H1 (cell line): ENCODE data around the gene BRICD5. TPM values are rescaled to one million over a fixed set of nuclear protein-coding genes. Genes with fewer than 3 reads are reported as not detected.

Experiments
- CTCF ChIA-PET: fragments of 300-600 bp; sonication (Branson Sonifier 250); formaldehyde crosslinking; loops from one replicate; lab custom pipeline; 2021; ENCODE audit not compliant: partially characterized antibody; lab: Charles Lee
- POLR2A ChIA-PET: fragments of 300-600 bp; sonication (Branson Sonifier 250); formaldehyde crosslinking; loops from one replicate; lab custom pipeline; 2021; ENCODE audit warnings: inconsistent platforms; ENCODE audit not compliant: partially characterized antibody; lab: Charles Lee
- DNase-seq, 2 experiments: peaks; one replicate each; pipeline versions ENCODE4 v3.0.0 to v3.0.0-alpha.2; 2010 to 2022; ENCODE audit warnings: low spot score in 2 of 2, low read depth in 1 of 2, mixed read lengths in 1 of 2
- FAIRE-seq: peaks from 2 replicates; lab custom pipeline; 2011; peaks lifted over from hg19 to GRCh38; lab: Jason Lieb, UNC
- H2AFZ ChIP-seq: 2 replicates; pipeline ENCODE4 v1.8.1; 2012; ENCODE audit warnings: low read length, inconsistent platforms
- H2AK5ac ChIP-seq: 2 replicates; pipeline ENCODE4 v1.6.1; 2013; ENCODE audit warnings: low read depth, low read length
- H2BK120ac ChIP-seq: replicated peaks from 2 replicates; pipeline ENCODE3; 2013; ENCODE audit warnings: low read depth, low read length, inconsistent platforms
- H2BK12ac ChIP-seq: 2 replicates; pipeline ENCODE4 v1.6.1; 2013; ENCODE audit warnings: low read depth, low read length
- H2BK15ac ChIP-seq: 2 replicates; pipeline ENCODE4 v1.6.1; 2013; ENCODE audit warnings: low read length
- H2BK20ac ChIP-seq: 2 replicates; pipeline ENCODE4 v1.6.1; 2013; ENCODE audit warnings: low read length
- H2BK5ac ChIP-seq: 2 replicates; pipeline ENCODE4 v1.6.1; 2013; ENCODE audit warnings: low read depth, low read length
- H3K14ac ChIP-seq: 2 replicates; pipeline ENCODE4 v1.6.1; 2013; ENCODE audit warnings: inconsistent platforms; ENCODE audit not compliant: insufficient read length
- H3K18ac ChIP-seq: 2 replicates; pipeline ENCODE4 v1.6.1; 2013; ENCODE audit warnings: low read length; ENCODE audit errors: extremely low read depth
- H3K23ac ChIP-seq: 2 replicates; pipeline ENCODE4 v1.6.1; 2013; ENCODE audit warnings: inconsistent platforms; ENCODE audit not compliant: insufficient read length
- H3K23me2 ChIP-seq: 2 replicates; pipeline ENCODE4 v1.6.1; 2013; ENCODE audit warnings: low read depth, low read length
- H3K27ac ChIP-seq: 2 replicates; pipeline ENCODE4 v1.6.1; 2011; ENCODE audit warnings: low read depth, low read length, inconsistent platforms
- H3K27me3 ChIP-seq, 4 experiments: replicated peaks in 1 of 4; 1 replicate in 1 of 4; 2 replicates in 3 of 4; pipeline versions ENCODE4 v1.6.1 to v1.8.1; 2011 to 2013; ENCODE audit warnings: low read length in 3 of 4, mild to moderate bottlenecking in 3 of 4, inconsistent platforms in 2 of 4, mixed read lengths in 2 of 4, moderate library complexity in 1 of 4; ENCODE audit not compliant: control insufficient read depth in 3 of 4, insufficient read depth in 3 of 4; ENCODE audit errors: extremely low read depth in 1 of 4
- H3K36me3 ChIP-seq, 4 experiments: 2 replicates each; pipeline versions ENCODE4 v1.6.1 to v1.8.1; 2011 to 2013; ENCODE audit warnings: mild to moderate bottlenecking in 4 of 4, low read length in 3 of 4, moderate library complexity in 2 of 4, control low read depth in 1 of 4, inconsistent platforms in 1 of 4; ENCODE audit not compliant: insufficient read depth in 4 of 4, control insufficient read depth in 2 of 4
- H3K4ac ChIP-seq: replicated peaks from 2 replicates; pipeline ENCODE3; 2013; ENCODE audit warnings: low read length, low read depth, mixed read lengths, inconsistent platforms; ENCODE audit not compliant: insufficient read length
- H3K4me1 ChIP-seq, 4 experiments: replicated peaks in 1 of 4; 1 replicate in 1 of 4; 2 replicates in 3 of 4; pipeline versions ENCODE4 v1.6.1 to v1.8.1; 2011 to 2013; ENCODE audit warnings: low read length in 3 of 4, inconsistent platforms in 2 of 4, mixed read lengths in 1 of 4; ENCODE audit not compliant: insufficient read depth in 4 of 4, control insufficient read depth in 3 of 4
- H3K4me2 ChIP-seq, 2 experiments: 2 replicates each; pipeline versions ENCODE4 v1.6.1 to v1.8.1; 2011 to 2013; ENCODE audit warnings: low read depth in 2 of 2, low read length in 2 of 2, control low read depth in 1 of 2, inconsistent platforms in 1 of 2, mild to moderate bottlenecking in 1 of 2; ENCODE audit not compliant: insufficient read depth in 1 of 2
- H3K4me3 ChIP-seq, 4 experiments: fragments of 200-600, 300-600 bp in 1 of 4; sonication (generic), shearing (Covaris generic), sonication (Bioruptor Twin) in 1 of 4; 2 replicates each; pipeline versions ENCODE4 v1.5.1 to v1.8.1; 2011 to 2016; ENCODE audit warnings: low read length in 4 of 4, low read depth in 3 of 4, control low read depth in 2 of 4, inconsistent platforms in 2 of 4, mild to moderate bottlenecking in 2 of 4, mixed read lengths in 1 of 4, moderate library complexity in 1 of 4; ENCODE audit not compliant: insufficient read depth in 2 of 4; ENCODE audit errors: extremely low read depth in 1 of 4
- H3K56ac ChIP-seq: replicated peaks from 2 replicates; pipeline ENCODE3; 2013; ENCODE audit warnings: low read depth, mild to moderate bottlenecking, mixed read lengths, low read length, inconsistent platforms; ENCODE audit not compliant: insufficient read length
- H3K79me1 ChIP-seq: 2 replicates; pipeline ENCODE4 v1.6.1; 2013; ENCODE audit warnings: low read depth, low read length, control low read depth
- H3K79me2 ChIP-seq, 2 experiments: 2 replicates each; pipeline versions ENCODE4 v1.6.1 to v1.8.1; 2012 to 2013; ENCODE audit warnings: low read length in 2 of 2, mild to moderate bottlenecking in 2 of 2, inconsistent platforms in 1 of 2; ENCODE audit not compliant: insufficient read depth in 2 of 2, control insufficient read depth in 1 of 2
- H3K9ac ChIP-seq, 4 experiments: replicated peaks in 1 of 4; 1 replicate in 1 of 4; 2 replicates in 3 of 4; pipeline versions ENCODE4 v1.6.1 to v1.8.1; 2011 to 2013; ENCODE audit warnings: low read depth in 3 of 4, low read length in 3 of 4, control low read depth in 2 of 4, mild to moderate bottlenecking in 2 of 4, moderate library complexity in 2 of 4, inconsistent platforms in 1 of 4; ENCODE audit errors: extremely low read depth in 1 of 4
- H3K9me3 ChIP-seq, 2 experiments: 2 replicates each; pipeline versions ENCODE4 v1.6.1 to v1.8.1; 2012 to 2013; ENCODE audit warnings: mild to moderate bottlenecking in 2 of 2, moderate library complexity in 2 of 2, control low read depth in 1 of 2, inconsistent platforms in 1 of 2, low read depth in 1 of 2, low read length in 1 of 2, mixed read lengths in 1 of 2; ENCODE audit not compliant: insufficient read depth in 2 of 2
- H4K20me1 ChIP-seq, 2 experiments: replicated peaks in 1 of 2; 2 replicates each; pipeline versions ENCODE3 to v1.8.1; 2011 to 2013; ENCODE audit warnings: inconsistent platforms in 2 of 2, low read length in 2 of 2, mild to moderate bottlenecking in 1 of 2; ENCODE audit not compliant: insufficient read depth in 2 of 2, control insufficient read depth in 1 of 2
- H4K5ac ChIP-seq: 2 replicates; pipeline ENCODE4 v1.6.1; 2013; ENCODE audit warnings: low read length, low read depth, mixed read lengths, inconsistent platforms; ENCODE audit not compliant: insufficient read length
- H4K8ac ChIP-seq: 2 replicates; pipeline ENCODE4 v1.8.0; 2013; ENCODE audit warnings: mild to moderate bottlenecking, moderate library complexity, low read length, inconsistent platforms; ENCODE audit not compliant: insufficient read depth; ENCODE audit errors: extremely low read depth
- H4K91ac ChIP-seq: replicated peaks from 2 replicates; pipeline ENCODE3; 2013; ENCODE audit warnings: low read length, mixed read lengths, inconsistent platforms; ENCODE audit not compliant: insufficient read length
- CBX8 ChIP-seq: fragments of 300-800, 300-1000 bp; sonication (generic); IDR thresholded peaks from 2 replicates; pipeline ENCODE4 v1.7.1; 2016; ENCODE audit warnings: low read depth, low read length, borderline replicate concordance
- CEBPB ChIP-seq: IDR thresholded peaks from 2 replicates; pipeline ENCODE4 v1.6.1; 2012; ENCODE audit warnings: low read depth, low read length
- FOSL1 ChIP-seq: IDR thresholded peaks from 2 replicates; pipeline ENCODE4 v1.6.1; 2011; ENCODE audit warnings: mild to moderate bottlenecking, low read depth, low read length, moderate library complexity; ENCODE audit not compliant: insufficient read depth
- GTF2F1 ChIP-seq: IDR thresholded peaks from 2 replicates; pipeline ENCODE4 v1.6.1; 2012; ENCODE audit warnings: low read depth, low read length, improper control_type of control experiment, borderline replicate concordance
- JUN ChIP-seq: IDR thresholded peaks from 2 replicates; pipeline ENCODE4 v1.6.1; 2011; ENCODE audit warnings: low read depth, mild to moderate bottlenecking, improper control_type of control experiment, low read length
- KDM1A ChIP-seq: fragments of 200-600, 300-600 bp; sonication (generic); IDR thresholded peaks from 2 replicates; pipeline ENCODE4 v1.7.1; 2016; ENCODE audit warnings: mild to moderate bottlenecking, low read length, borderline replicate concordance
- RFX5 ChIP-seq: IDR thresholded peaks from 2 replicates; pipeline ENCODE4 v1.6.1; 2011; ENCODE audit warnings: low read depth, low read length, improper control_type of control experiment, borderline replicate concordance
- TEAD4 ChIP-seq: IDR thresholded peaks from 2 replicates; pipeline ENCODE4 v1.6.1; 2012; ENCODE audit warnings: low read depth, low read length, inconsistent platforms, mixed read lengths
- USF2 ChIP-seq: IDR thresholded peaks from 2 replicates; pipeline ENCODE4 v1.6.1; 2011; ENCODE audit warnings: low read length, improper control_type of control experiment
- WGBS, 2 experiments: shearing (Covaris generic) in 1 of 2; methylation state at CpG; one replicate each; pipeline versions ENCODE4 v1.1.6 to v1.1.7; 2013 to 2015; ENCODE audit warnings: low lambda C conversion rate in 2 of 2, mixed read lengths in 2 of 2, inconsistent platforms in 1 of 2, low coverage in 1 of 2, missing lambda C conversion rate in 1 of 2; ENCODE audit not compliant: insufficient replicate concordance in 2 of 2, insufficient coverage in 1 of 2, insufficient read length in 1 of 2; ENCODE audit errors: extremely low coverage in 1 of 2, missing lambda C conversion rate in 1 of 2; 5-methylcytosine and 5-hydroxymethylcytosine counted together
- polyA plus RNA-seq, 7 experiments: library from polyadenylated mRNA; depleted of rRNA in 3 of 7; stranded (reverse) in 5 of 7; unstranded in 2 of 7; fragments of >200 nt in 5 of 7; fragments of 200-250 nt in 2 of 7; gene quantifications; 1 replicate in 5 of 7; 2 replicates in 1 of 7; 4 replicates in 1 of 7; pipeline versions ENCODE4 v1.2.1 to v1.2.3, GENCODE V29; 2011 to 2013; ENCODE audit warnings: missing spikeins in 2 of 7, mixed read lengths in 2 of 7
- total RNA-seq: library from RNA; stranded (reverse); fragmentation: NEBNext Ultra II Directional; extraction: Animal tissue kit (Norgen Biotek cat#: 25700); gene quantifications from 2 replicates; pipeline ENCODE4 v1.2.1, GENCODE V29; 2021
- TF ChIP-seq, protein P1 (sequence below), 3 experiments: IDR thresholded peaks; 1 replicate in 2 of 3; 2 replicates in 1 of 3; pipeline versions ENCODE4 v1.5.1 to v1.6.1; 2011; ENCODE audit warnings: low read length in 3 of 3, mild to moderate bottlenecking in 3 of 3, inconsistent platforms in 2 of 3, low read depth in 1 of 3, moderate library complexity in 1 of 3; ENCODE audit not compliant: insufficient read depth in 1 of 3; ENCODE audit errors: control extremely low read depth in 1 of 3

The BRICD5 gene
- total and polyA plus RNA-seq, 2 of the 8 experiments (the other 6 are each of a cell fraction or from before 2014, with no cell fraction given): 8.5 to 14.2 TPM

GRCh38 chr16:2234813-2235170, 24.1 kb upstream of the BRICD5 start:
- Histone ChIP-seq H3K18ac (no peak overlapping the region), H3K9ac (no peak overlapping the region), H2BK15ac (no peak overlapping the region), H2AFZ (no peak overlapping the region), H3K4me2 (no peak overlapping the region), H3K79me1 (no peaks in the 10 kb centered on the region), H3K14ac (no peak overlapping the region), H4K91ac (no peak overlapping the region), H2BK20ac (no peak overlapping the region), H3K36me3 (peaks cover 3 to 42% (median 6%) of the 10 kb centered on the region in 4 experiments; a peak in 5 of 8 replicates), H3K27ac (no peak overlapping the region), H2BK12ac (no peak overlapping the region), H3K23ac (no peak overlapping the region), H2BK5ac (no peak overlapping the region), H4K5ac (no peak overlapping the region), H3K4me3 (no peak overlapping the region), H3K27me3 (peaks cover 4 to 20% (median 16%) of the 10 kb centered on the region in 4 experiments; a peak in 6 of 7 replicates), H4K8ac (no peak overlapping the region; the same call in 1 of the 2 replicates), H3K9me3 (no peaks in the 10 kb centered on the region), H3K4ac (no peak overlapping the region), H2BK120ac (no peak overlapping the region), H3K23me2 (peaks cover 16% of the 10 kb centered on the region; the same call in 1 of the 2 replicates), H3K4me1 (peaks cover 0 to 19% (median 10%) of the 10 kb centered on the region in 4 experiments; a peak in 5 of 7 replicates), H4K20me1 (peaks cover 3 to 16% of the 10 kb centered on the region in 2 experiments), H2AK5ac (no peak overlapping the region), H3K79me2 (no peaks in the 10 kb centered on the region), H3K56ac (no peak overlapping the region)
- ChIA-PET CTCF (interaction anchor here (0.6 to 2.7 kb wide), 2 partner anchors 10 to 20 kb away, joined by 3 to 9 read pairs; no protein-coding TSS in a partner anchor), POLR2A (interaction anchor here (0.8 to 4.5 kb wide), 8 partner anchors 8 to 297 kb away, joined by 3 to 21 read pairs (median 6); partner anchors contain the start of genes CEMP1, E4F1, ECI1 and MLST8)
- FAIRE-seq (no peak), DNase-seq (no peak)
- WGBS, 2 experiments: 100% methylated on average over 9 of the region's 18 CpGs; no CpG with 5 or more reads in 1 of the 2 experiments
- TF ChIP-seq TEAD4 (no peak), KDM1A (no peak), FOSL1 (no peak), JUN (no peak), RFX5 (no peak), GTF2F1 (no peak), CEBPB (no peak), CBX8 (no peak), USF2 (no peak)
- TF ChIP-seq, protein P1, sequence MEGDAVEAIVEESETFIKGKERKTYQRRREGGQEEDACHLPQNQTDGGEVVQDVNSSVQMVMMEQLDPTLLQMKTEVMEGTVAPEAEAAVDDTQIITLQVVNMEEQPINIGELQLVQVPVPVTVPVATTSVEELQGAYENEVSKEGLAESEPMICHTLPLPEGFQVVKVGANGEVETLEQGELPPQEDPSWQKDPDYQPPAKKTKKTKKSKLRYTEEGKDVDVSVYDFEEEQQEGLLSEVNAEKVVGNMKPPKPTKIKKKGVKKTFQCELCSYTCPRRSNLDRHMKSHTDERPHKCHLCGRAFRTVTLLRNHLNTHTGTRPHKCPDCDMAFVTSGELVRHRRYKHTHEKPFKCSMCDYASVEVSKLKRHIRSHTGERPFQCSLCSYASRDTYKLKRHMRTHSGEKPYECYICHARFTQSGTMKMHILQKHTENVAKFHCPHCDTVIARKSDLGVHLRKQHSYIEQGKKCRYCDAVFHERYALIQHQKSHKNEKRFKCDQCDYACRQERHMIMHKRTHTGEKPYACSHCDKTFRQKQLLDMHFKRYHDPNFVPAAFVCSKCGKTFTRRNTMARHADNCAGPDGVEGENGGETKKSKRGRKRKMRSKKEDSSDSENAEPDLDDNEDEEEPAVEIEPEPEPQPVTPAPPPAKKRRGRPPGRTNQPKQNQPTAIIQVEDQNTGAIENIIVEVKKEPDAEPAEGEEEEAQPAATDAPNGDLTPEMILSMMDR (IDR thresholded peaks at IDR 0.05; ENCODE audit: control extremely low read depth in 1 of 3, insufficient read depth in 1 of 3, low read depth in 1 of 3, low read length in 3 of 3): no peak
